GM18505 (cell line): ENCODE data around the gene PPP2R2C.

Source experiments
- ATAC-seq: cut with Tn5 transposase; IDR thresholded peaks from one replicate; pipeline ENCODE4 v1.9.1; 2021; ENCODE audit not compliant: unreplicated experiment
- POLR2A ChIP-seq: IDR thresholded peaks from 4 replicates; pipeline ENCODE4 v1.6.1; 2011; ENCODE audit warnings: borderline replicate concordance; ENCODE audit not compliant: insufficient read depth, insufficient read length; ENCODE audit errors: extremely low read depth

The PPP2R2C gene

DNA sequence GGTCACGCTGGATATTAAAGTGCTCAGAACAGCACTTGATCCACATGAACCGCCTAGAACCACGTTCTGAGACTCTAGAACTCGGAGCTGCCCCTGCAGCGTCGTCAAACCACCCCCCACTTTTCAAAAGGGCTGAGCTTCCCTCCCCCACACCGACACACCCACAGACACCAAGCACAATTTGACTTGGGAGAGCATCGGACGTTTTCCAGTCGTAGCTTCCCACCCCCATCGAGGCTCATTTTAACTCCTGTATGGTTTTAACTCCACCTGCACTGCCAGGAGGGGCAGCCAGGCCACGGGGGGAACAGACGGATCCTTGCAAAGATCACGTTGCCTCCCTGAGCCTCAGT lies 26.3 kb downstream of the PPP2R2C start:
- no peak for ATAC-seq
- no peak for TF ChIP-seq POLR2A

DNA sequence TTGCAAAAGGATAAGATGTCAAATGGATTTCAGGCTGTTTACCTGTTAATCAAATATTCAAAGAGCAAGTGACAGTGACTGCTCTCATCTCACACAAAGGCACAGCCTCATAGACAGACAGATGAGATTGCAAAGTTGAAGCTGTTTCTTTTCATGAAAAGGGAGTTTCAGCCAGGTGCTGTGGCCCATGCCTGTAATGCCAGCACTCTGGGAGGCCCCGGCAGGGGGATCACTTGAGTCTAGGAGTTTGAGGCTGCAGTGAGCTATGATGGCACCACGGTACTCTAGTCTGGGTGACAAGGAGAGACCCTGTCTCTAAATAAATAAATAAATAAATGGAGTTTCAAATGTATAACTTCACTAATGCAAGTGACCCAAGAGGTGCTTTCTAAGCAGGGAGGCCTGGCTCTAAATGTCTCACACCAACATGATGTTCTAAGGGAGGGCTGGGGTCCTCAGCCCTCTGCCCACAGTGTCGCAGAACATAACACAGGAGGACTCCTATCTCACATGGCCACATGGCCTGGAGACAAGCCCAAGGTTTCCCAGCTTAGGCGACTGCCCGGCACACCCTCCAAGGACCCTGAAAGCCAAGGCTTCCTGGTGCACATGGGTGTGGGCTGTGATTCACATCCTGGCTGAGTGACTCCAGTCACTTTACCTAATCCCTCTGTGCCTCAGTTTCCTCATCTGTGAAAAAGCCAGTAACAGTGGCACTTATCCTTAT lies 26.8 kb downstream of the PPP2R2C start:
- no peak for ATAC-seq

DNA sequence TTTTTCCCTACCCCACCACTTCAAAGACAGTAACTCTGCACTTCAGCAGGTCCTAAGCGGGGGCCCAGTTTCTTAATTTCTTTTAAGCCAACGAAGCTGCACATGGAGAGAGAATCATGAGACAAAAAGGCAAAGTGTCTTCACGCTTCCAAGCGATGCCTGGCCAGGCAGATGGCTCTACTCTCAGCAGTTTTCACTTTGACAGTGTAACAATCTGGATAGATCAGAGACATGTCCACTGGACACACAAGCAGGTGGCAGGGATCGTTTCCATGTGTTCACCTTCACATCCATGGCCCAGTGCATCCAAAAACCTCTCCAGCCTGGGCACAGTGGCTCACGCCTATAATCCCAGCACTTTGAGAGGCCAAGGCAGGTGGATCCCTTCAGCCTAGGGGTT lies 27.8 kb downstream of the PPP2R2C start:
- no peak for TF ChIP-seq POLR2A
- no peak for ATAC-seq

More for the DNA sequence above, 26.8 kb downstream of the PPP2R2C start:
- TF ChIP-seq POLR2A, result no peak

DNA sequence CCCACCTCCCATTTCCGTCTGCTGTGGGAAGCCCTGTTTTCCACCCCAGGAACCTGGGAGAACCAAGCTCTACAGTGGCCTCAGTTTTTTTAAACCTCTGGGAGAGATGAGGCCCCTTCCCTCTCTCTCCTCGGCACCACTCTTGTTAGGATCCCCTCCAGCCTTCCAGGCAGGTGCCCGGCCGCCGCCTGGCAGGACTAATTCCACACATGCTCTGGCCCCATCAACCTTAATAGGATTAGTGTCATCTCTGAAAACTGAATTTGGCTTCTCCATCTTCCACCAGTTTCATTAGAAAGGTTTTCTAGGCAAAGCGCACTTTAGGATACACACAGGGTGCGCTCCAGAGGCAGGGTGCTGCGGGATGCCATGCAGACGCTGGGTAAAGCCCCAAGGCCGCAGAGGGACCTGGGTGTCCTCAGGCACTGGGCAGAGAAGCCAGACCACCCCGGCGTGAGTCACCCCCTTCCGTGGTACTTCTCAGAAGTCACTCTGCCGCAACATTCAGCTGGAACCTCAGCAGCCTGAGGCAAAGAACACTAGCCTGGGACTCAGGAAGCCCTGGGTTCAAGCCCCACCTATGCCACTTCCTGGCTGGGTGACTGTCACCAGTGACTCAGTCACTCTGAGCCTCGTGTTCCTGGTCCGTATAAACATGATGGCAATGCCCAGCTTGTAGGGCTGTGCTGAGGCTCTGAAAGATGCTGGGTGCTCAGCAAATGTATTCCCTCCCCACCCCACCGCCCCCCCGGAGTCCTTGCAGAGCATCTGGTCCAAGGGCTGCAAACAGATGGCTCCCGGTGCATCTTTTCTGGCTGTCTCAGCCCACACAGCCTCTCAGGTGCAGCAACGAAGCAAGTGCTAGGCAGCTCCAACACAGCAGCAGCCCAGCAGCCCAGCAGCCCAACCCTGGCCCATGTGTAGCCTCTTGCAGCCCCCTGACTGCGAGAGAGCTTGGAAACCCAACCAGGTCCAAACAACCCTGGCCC lies 29.1 kb downstream of the PPP2R2C start:
- TF ChIP-seq POLR2A, result no peak
- no peak for ATAC-seq

DNA sequence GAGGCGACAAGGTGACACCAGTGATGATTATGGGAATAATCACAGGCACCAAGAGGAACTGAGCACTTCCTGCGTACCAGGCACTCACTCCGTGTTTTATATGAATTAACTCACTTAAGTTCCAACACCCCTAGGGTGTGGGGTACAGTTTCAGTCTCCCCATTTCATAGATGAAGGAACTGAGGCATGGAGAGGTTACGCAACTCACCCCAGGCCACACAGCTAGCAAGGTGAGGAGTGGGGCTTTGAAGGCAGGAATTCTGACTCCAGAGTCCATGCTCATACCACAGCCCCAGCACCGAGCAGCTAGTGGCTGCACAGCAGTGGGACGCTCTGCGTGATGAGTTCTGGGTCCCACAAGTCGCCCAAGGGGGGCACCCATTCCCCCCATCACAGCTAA lies 29.9 kb downstream of the PPP2R2C start:
- TF ChIP-seq POLR2A, result no peak
- ATAC-seq, result no peak

DNA sequence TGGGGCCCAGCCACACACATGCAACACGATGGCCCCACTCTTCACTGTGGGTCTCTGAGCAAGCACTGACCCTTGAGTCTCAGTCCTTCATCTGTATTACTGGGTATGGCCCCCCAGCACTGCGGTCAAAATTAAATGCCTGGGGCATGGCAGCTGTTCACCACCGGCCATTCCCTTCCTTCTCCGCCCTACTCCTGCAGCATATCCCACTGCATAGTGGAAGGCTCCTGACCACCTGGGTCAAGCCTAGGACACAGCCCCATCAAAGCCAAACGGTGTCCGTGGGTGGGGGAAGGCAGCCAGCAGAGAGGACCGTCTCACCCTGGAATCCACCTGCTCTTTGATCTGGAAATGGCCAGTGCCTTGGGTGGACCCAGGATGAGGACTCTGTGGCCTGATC lies 30.7 kb downstream of the PPP2R2C start:
- TF ChIP-seq POLR2A, result no peak
- no peak for ATAC-seq

DNA sequence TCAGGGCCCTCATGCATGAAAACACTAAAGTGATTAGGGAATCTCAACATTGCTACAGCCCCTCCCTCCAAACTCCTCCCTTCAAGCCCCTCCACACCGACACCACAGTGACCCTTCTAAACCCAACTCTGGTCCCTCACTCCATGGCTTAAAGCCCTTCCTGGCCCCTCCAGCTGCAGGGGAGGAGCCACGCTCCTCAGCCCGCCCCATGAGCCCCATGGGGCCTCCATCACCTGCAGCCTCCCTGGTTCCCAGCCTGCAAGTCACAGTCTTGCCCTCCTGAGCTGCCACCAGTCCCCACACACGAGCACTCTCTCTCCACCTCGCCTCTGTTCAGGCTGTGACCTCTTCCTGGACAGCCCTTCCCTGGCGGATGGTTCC lies 31.2 kb downstream of the PPP2R2C start:
- no peak for ATAC-seq
- no peak for TF ChIP-seq POLR2A

DNA sequence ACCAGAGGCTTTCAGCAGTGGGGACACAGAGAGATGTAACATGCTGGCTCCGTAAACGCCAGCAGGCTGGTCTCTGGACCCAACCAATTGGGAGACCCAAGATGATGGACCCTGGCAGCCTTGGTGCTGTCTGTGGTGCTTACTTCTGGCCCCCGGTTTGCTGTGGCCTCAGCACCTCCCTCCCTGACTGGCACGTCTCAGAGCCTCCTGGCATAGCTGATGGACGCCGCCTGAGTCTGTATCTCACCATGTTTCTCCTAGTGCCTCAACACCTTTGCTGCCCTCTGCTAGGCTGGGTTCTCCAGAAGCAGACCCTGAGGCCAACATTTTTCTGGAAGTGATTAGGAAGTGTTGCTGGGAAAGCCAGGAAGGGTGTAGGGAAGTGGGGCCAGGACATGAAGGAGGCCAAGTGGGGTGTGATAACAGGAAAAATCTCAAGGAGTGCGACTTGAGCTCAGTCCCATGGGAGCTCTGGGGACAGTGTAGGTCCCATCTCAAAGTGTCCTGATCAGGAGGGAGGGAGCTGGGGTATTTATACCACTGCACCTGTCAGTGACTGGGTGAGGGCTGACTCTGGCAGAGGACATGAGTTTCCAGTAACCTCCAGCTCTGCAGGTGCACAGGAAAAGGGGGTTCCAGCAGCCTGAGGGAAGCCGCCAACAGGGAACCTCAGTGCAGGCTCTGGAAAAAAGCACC lies 31.8 kb downstream of the PPP2R2C start:
- ATAC-seq, result no peak
- no peak for TF ChIP-seq POLR2A

DNA sequence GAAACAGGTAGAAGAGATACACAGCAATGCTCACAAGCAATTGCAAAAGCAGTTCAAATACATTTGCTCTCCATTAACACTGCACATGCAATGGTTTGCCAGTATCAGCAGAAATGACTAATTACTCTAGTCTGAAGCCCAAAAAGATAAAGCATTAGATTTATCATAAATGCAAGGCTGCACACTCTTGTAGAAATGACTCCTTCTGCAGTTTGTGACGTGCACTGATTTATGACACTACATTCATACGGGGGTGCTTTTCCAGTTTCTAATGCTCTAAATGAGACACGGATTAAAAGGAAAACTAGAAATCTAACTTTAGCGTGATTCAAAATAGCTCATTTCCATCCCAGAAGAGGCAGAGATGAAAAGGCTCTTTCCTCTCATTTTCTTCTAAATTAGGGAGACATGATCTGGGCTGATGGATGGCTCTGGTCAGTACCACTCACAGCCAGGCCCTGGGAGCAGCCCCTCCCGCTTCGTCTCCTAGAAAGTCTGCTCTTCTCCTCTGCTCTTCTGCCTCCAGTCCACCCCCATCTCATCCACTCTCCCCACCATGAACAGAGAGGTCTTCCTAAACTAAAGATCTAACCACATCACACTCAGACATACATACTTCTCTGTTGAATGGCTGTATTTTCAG lies 33.2 kb downstream of the PPP2R2C start:
- TF ChIP-seq POLR2A, result no peak

DNA sequence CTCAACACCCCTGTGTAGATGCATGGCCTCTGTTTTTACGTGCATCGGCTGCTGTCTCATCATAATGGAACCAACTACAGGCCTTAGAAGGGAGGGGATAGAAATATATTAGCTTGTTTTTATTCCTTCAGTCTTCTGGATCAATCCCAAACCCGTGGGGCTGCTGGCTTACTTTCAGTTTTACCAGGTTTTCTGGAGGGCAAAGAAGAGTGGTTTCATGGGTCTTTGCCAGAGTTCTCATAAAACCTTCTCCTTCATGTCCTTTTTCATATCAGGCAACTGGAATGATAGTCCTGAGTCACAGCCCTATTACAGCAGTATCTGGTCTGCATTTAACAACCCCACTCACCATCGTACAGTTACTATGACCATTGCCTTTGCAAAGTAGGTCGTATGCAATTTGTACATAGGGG lies 34.6 kb downstream of the PPP2R2C start:
- no peak for TF ChIP-seq POLR2A

More for the DNA sequence above, 33.2 kb downstream of the PPP2R2C start:
- ATAC-seq, result no peak

DNA sequence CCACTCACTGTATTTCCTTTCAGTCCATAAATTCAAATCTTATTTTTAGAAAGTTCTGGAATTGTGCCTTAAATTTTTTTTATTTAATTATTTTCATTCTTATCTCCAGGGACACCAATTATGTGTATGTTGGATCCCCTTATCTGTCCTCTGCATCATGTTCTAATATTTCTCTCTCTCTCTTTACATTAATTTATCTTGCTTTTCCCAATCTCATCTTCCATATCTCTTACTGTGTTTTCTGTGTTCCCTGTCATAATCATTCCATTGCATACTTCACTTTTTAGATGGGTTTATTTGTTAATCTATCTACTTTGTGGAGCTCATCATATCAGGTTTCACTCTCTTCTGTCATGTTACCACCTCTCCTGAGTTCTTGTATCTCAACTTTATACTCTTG lies 37.4 kb downstream of the PPP2R2C start:
- no peak for TF ChIP-seq POLR2A
- ATAC-seq, result no peak

More for the DNA sequence above, 34.6 kb downstream of the PPP2R2C start:
- no peak for ATAC-seq

DNA sequence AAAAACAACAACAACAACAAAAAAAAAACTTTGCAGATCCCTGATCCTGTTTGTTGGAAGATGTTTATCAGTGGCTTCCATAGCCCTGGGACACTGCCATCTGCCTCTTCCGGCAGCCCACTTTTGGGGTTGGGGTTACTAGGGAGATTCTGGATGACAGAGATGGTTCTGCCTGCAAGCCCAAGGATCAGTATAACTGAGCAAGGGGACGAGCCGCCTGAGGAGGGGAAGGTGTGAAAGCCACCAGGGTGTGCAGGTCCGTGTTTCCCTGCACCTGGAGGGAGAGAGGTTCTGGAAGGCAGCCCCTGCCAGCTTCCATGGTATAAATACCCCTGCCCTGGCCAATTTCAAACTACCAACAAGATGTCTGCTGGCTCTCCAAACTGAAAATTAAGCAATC lies 41.5 kb downstream of the PPP2R2C start:
- ATAC-seq, result no peak
- no peak for TF ChIP-seq POLR2A

DNA sequence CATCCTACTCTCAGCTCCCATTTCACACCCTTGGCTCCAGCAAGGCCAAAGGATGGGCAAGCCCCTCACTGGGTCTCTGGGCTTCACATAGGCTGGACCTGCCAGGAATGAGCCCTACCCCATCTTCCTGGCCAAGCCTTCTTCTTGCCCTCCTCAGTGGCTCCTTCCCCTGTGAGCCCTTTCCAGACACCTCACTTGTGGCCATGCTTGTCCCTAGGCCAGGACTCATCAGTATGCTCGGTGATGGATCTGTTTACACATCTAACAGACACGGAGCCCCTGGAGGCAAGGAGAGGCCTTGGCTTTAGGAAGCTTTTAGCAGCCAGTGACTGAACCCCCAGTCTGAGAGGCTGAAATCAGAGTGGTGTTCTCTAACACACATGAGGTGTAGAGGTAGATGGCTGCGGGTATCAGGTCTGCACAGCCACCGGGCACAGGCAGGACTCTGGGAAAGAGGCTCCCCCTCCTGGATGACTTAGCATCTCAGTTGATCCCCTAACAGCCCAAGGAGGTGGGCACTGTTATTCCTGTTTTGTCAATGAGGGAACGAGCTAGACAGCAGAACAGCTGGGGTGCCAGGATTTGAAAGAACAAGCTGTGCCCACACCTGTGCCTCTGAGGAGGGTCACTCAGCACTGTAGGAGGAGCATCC lies 44.8 kb downstream of the PPP2R2C start:
- no peak for ATAC-seq
- TF ChIP-seq POLR2A, result no peak
